GM19372 (cell line): ENCODE data around the gene PALD1.

Source experiments
- ATAC-seq: cut with Tn5 transposase; IDR thresholded peaks from one replicate; pipeline ENCODE4 v1.9.1; 2021; ENCODE audit warnings: mild to moderate bottlenecking, low read depth, moderate library complexity; ENCODE audit not compliant: unreplicated experiment

Gene PALD1

DNA sequence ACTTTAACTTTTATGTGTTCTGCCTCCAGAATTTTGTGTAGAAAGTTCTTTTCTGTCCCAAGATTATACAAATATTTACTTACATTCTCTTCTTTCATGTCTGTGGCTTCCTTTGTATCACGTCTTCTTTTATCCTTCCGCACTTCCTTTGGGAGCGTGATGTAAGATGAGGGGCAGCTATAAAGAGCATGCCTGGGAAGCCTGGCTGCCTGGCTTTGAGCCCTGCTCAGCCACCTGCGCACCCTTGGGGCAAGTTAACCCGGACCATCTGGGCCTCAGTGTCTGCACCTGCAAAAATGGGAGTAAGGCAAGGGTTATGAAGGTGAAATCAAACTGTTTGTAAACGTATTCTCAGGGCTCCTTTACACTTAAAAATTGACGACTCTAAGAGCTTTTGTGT is 25.2 kb downstream of the PALD1 start:
- no peak for ATAC-seq

DNA sequence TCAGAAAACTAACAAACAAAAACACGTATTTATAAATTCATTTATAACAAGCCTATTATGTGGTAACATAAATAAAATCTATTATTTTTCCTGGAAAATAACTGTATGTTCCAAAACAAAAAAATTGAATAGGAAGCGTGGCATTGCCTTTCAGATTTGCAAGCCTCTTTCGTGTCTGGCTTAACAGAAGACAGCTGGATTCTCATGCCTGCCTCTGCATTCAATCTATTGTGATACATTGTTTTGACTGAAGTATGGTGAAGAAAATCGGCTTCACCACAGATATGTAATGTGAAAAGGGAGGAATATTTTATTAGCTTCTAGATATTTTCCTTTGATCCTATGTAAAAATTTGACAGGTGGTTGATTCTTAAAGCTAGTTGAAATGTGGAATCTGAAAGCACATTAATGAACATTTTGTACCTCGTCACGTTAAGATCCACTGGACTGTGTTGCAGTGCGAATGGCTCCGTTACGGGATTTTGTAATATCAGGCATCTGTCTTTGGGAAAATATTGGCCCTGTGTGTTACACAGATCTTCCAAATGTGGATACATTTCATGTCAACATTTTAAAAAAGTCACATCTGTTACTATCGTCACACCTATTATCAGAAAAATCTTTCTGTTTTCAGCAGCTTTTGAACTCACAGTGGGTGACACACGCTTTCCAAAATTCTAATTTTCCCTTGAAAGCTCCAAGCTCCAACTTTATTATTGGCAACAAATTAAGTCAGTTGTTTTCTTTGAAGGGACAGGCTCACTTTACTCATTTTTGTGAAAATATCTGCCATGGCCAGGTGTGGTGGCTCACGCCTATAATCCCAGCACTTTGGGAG is 26.2 kb downstream of the PALD1 start:
- ATAC-seq = no peak

DNA sequence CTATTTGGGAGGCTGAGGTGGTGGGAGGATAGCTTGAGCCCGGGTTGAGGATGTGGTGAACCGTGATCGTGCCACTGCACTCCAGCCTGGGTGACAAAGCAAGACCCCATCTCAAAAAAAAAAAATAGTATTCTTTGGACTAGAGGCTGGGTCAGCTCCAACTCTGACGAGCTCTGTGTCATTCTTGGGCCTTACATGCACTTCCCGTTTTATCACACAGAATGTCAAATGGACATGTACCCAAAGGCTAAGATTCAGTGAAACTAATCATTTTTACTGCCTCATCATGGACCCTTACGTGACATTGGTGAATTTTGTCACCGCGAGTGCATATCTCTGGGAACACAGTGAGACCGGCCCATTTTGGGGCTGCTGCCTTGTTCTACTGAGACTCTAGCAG is 27.3 kb downstream of the PALD1 start:
- ATAC-seq = no peak

DNA sequence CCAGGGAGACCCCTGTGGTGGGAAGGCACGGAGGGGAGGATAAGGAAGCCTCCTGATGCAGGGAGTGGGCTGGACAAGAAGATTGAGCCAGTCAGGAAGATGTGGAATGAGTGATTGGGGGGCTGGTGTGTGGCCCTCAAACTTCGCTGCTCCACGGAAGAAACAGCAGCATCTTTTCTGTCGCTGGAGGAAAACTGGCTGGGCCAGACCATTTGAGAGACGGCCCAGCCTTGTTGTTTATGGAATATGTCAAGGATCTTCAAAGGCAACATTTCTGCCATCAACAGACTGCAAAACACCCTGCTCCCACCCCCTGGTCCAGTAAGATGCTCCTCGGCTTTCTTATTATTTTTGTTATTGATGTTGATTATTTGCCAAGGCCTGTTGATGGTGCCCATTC is 29.4 kb downstream of the PALD1 start:
- no peak for ATAC-seq

DNA sequence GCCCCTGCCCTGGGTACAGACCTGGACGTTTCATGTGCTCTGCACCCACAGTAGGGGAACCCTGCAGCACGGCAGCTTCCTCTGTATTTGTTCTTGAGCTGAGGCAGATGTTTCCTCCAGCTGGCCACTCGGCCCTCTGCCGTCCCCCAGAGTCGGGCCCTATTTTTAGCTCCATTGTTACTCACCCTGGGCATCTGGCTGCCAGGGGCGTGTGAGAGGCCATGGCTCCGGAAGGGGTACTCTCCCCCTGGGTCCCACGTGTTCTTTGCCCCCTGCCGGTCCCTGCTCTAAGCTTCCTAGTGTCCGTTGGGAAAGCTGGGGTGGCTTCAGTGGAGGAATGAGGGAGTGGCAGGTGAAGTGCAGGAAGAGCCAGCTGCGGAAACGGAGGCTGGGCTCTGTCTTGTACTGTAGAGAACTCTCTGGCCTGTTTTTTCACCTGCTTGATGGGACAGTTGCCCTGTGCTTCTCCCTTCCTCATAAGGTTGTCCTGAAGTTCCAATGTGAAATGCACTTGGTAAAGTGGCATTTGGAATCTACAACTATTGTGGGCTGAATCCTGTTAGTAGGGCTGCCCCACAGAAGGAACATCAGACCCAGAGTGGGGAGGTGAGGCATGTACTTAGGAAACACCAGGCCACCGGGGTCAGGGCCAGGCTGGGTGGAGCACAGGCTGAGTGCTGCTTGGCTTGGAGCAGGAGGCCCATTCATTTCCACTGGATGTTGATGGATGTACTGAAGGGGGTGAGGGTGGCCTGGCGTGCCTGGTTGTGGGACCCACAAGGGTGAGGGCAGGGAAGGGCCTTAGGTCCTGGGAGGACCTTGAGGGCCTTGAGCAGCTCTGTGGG is 30.6 kb downstream of the PALD1 start:
- ATAC-seq = no peak

DNA sequence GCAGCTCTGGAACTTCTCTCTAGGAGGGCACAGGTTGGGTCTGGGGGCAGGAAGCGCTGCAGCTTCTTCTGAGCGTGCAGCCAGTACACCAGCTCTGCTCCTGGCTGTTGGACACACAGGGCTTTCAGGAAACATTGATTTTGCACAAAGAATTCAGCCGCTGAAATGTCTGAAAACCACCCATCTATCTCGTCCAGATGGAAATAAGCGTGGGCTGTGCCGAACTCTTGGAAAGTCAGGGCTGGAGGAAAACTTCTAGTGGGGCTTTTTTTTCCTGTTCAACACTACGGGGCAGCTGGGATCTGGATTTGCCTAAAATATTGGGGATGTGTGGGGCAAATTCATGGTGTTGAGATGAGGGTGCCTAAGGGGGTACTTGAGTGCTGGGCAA is 31.2 kb downstream of the PALD1 start:
- ATAC-seq = no peak

DNA sequence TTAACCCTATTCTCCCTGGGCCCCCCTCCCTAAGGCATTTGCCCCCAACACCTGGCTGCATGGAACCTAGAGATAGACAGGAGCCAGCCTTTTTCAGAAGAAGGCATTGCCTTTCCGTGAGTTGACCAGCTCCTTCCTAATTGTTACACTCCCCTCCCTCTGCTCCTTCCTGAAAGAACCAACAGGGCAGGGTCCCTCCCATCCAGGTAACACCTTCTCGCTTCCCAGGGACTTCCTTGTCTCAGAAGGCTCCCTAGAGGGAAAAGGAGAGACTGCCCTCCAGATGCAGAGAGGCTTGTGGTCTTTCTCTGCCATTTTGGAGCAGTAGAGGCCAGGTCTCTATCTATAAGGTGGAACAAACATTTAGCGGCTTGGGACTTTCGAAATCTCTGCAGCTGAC is 31.9 kb downstream of the PALD1 start:
- ATAC-seq = no peak

DNA sequence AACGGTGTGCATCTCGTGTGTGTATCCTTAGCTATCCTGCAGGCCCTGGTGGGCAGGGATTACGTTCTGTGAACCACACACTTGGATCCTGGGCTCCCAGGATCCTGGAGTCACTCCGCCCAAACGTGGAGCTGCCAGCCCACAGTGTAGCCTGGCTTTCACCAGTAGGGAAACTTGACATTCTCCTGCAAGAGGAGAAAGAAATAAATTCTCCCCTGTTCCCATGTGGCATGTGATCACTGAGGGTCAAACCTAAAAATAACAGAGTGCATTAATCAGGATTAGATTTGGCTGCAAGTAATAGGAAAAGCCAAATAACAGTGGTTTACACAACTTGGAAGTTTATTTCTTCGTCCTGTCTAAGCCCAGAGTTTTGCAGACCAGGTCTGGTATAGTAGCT is 32.3 kb downstream of the PALD1 start:
- ATAC-seq = no peak

DNA sequence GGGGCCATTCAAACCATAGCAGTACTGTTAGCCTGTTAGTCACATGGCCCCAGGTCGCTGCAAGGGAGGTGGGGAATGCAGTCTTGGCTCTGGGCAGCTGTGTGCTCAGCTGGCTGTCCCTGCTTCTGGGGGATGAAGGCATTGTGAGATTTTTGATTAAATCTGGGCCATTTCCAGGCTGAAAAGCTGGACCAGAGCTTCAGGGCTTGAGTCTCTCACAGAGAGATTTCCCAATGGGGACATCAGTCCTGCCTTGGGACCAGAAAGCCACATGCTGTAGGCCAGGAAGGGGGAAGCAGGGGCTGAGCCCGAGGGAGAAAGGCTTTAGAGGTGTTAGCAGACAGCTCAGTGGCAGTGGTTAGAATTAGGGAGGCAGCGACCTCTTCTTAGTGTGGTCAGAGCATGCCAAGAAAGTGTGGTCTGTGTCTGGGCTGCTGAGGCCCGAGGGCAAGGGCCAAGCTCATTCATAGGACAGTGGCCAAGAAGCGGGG is 33.6 kb downstream of the PALD1 start:
- ATAC-seq = no peak

DNA sequence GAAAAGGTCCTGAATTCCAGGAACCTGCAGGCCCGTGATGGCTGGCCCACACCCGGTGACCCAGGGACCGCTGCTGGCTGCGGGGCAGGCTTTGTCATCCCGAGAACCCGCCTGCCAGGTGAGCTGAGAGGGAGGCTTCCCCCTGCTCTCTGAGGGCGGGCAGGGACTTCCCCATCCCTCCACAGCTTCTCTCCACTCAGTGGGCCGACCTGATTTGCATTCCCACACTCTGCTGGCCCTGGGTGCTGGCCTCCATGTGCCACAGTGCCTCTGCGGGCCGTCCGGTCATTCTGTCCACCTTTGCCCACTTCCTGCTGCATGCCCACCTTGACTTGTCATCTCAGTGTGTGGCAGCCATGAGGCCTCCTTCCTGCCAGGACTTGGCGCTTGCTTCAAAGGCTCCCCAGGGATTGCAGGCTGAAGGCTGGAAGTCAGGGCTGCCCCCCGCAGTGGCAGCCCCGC is 35.3 kb downstream of the PALD1 start:
- ATAC-seq = peak; percentile 95

DNA sequence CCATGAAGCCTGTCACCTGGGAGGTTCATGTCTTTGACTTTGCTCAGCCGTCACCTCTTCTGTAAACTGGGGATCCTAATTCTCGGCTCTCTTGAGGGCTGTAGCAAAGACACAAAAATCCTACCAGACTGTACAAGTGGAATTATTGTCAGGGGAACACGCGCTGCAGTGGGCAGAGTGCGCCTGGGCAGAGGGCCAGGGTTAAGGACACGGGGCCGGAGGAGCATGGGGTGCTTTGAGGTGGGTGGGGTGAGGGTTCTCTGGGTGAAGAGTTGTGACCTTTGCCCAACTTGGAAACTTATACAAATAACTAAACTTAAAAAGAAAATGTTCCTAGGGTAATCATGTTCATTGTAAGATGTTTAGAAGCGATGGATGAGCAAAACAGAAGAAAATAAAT is 36.0 kb downstream of the PALD1 start:
- no peak for ATAC-seq

DNA sequence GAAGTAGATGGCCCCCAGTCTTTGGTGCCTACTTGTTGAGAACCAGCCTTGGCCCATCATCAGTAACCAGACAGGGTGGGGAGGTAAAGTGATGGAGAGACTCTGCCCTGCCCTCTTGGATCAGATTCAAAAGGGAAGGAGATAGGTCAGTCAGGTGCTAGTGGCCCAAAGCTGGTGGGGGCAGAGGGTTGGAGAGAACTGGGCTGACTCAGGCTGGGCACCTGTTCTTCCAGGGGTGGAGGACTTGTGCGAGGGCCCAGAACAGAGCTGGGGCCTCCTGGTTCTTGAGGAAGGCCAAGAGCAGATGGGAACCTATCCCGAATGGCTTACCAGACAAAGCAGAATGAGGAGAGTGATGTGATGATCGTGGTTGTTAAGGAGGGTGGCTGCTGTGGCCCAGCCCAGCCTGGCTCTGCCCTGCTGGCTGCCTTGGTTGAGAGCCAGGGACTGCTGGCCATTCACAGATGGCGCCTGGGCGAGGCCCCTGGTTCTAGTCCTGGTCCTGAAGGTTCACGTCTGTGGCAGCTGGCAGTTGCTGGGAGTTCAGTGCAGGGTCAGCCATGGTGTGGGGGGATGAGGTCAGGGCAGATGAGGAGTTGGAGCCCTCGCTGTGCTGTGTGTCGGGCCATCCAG is 36.6 kb downstream of the PALD1 start:
- ATAC-seq = no peak

DNA sequence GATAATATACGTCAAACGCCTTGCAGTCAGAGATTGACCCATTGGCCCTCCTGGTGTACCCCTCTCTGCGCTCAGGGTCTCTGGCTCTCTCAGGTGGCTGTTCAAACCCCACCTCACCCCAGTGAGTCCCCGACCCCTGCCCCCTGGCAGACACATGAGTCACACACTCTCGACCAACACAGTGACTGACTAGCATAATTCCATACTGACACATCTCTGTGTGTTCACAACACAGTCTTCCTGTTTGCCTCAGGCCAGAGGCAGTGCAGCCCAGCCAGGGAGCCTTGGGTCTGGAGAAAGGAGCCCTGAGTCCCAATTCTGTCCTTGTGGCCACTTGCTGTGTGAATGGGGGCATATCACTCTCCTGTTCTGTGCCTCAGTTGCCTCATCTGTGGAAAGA is 40.1 kb downstream of the PALD1 start:
- ATAC-seq = no peak

DNA sequence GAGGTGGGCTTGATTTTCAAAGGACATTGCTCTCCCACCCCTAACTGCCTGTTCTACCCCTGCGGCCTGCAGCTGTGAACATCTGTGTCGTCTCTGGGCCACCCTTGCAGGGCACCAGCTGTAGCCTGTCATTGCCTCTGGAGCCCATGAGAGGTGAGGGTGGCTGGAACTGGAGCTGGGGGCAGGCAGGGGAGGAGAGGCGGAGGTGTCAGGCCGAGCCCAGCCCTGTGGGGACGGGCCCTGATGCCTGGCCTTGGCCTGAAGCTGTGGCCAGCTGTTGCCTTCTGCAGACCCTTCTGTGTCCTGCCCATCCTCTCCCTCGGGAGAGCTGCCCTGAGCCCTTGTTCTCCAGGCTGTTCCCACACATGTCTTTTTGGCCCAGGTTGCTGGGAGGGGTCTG is 44.5 kb downstream of the PALD1 start:
- no peak for ATAC-seq

DNA sequence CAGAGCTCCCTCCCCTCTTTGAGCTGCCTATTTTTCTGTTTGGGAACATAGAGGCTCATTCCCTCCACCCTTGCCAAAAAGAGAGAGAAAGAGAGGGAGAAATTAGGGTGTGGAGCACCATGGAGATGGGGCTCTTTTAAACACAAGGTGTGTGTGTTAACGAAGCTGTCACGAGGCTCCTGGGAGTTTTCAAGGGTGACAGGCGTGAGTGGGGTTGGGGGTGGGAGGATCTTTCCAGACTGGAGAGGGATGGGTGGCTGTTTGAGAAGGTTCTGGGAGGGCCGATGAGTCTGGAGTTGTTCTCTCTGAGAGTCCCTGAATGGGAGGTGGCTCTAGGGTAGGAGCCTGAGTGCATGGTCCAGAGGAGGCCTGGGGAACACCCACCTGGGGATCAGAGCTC is 45.0 kb downstream of the PALD1 start:
- no peak for ATAC-seq

DNA sequence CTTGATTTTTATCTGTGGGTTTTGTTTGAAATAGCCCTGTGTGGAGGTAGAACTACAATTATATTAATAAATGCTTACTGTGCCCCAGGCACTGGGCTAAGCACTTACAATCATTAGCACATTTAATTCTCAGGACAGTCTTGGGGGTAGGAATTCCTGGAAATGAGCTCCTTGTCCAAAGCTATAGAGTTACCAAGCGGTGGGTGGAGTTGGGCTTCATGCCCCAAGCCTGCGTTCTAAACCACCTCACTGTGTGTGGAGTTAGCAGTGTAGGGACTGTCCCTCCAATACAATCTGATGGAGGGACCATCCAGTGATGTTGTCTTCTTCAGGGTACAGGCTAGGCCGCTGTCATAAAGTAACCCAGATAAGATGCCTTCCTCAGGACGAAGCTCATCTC is 49.7 kb downstream of the PALD1 start:
- no peak for ATAC-seq

DNA sequence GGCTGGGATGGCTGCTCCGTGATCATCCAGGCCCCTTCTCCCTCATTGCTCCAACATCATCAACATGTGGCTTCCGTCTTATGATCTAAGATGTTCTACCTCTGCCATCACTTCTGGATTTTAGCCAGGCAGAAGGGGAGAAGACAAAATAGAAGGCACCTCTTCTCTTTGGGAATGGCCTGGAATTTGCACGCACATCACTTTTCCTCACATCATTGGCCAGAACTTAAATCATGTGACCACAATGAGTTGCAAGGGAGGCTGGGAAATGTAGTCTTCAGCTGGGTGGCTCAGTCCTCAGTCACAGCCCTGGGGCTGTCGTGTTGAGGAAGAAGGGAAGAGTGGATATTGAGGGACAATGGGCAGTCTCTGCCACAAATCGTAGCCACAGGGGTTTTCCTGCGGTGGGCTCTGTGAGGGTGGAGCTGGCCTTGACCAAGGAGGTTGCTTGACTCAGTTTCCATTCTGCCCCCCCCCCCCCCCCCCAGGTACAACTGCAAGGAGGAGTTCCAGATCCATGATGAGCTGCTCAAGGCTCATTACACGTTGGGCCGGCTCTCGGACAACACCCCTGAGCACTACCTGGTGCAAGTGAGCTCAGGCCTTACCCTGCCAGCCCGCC is 50.3 kb downstream of the PALD1 start:
- ATAC-seq = no peak

DNA sequence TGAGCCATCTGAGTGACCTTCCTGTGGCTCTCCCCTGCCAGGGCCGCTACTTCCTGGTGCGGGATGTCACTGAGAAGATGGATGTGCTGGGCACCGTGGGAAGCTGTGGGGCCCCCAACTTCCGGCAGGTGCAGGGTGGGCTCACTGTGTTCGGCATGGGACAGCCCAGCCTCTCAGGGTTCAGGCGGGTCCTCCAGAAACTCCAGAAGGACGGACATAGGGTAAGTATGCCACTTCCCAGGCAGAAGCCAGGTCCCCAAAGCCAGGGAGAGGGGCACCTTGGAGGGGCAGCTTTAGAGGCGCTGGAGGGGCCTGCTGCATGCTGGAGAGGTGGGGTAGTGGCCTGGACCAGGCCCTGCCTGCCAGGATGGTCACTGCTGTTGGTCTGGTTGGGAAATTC is 51.3 kb downstream of the PALD1 start:
- ATAC-seq = no peak

DNA sequence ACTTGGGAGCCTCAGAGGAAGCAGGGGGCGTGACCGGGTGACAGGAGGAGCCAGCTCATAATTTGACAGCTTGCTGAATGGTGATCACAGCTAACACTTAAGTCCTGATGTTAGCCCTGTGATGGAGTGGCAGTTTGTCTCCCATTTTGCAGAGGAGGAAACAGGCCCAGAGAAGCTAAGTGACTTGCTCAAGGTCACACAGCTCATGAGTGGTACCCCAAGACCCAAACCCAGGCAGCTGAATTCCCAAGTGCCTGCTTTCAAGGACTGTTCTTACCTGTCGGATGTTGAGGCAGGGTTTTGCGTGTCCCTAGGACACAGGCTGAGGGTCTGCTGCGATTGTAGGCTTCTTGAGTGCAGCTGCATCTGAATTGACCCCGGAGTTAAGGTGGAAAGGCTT is 51.7 kb downstream of the PALD1 start:
- ATAC-seq = no peak

DNA sequence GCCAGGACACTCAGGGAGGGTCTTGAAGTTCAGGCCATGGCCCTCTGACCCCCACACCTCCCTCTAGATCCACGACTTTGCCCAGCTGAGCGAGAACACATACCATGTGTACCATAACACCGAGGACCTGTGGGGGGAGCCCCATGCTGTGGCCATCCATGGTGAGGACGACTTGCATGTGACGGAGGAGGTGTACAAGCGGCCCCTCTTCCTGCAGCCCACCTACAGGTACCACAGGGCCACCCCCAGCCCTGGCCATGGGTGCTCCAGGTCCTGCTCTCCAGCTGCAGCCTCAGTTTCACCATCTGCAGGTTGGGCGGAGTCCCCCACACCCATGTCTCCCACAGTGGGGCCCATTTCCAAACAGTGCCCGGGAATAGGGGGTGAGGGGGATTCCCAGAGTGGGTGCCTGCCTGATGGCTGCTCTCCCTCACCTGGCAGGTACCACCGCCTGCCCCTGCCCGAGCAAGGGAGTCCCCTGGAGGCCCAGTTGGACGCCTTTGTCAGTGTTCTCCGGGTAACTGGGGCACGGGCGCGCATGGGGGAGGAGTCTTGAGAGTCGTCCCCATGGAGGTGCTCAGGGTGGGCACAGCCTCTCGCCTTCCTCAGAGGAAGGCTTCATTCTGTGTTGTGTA is 54.1 kb downstream of the PALD1 start:
- ATAC-seq = no peak
